Neural cell (in vitro differentiated cells): ENCODE measurements around the gene COX8A.

Experiments used
- EP300 ChIP-seq: fragments of 450-650 bp; conservative IDR thresholded peaks from 2 replicates; pipeline ENCODE4 v1.6.1; 2014; ENCODE audit warnings: antibody characterized with exemption, mild to moderate bottlenecking, moderate library complexity; ENCODE audit not compliant: poor library complexity, severe bottlenecking
- EZH2 ChIP-seq: fragments of 200-600, 300-800 bp; shearing (Covaris generic), sonication (generic); IDR thresholded peaks from 2 replicates; pipeline ENCODE4 v1.6.1; 2014; ENCODE audit warnings: antibody characterized with exemption, low read length, borderline replicate concordance, mild to moderate bottlenecking; ENCODE audit not compliant: insufficient read depth, poor library complexity, severe bottlenecking
- MXI1 ChIP-seq: fragments of 450-650 bp; conservative IDR thresholded peaks from 2 replicates; pipeline ENCODE4 v1.6.1; 2014; ENCODE audit warnings: antibody characterized with exemption, mild to moderate bottlenecking; ENCODE audit not compliant: poor library complexity, severe bottlenecking
- RAD21 ChIP-seq: fragments of 450-650 bp; conservative IDR thresholded peaks from 2 replicates; pipeline ENCODE4 v1.6.1; 2014; ENCODE audit warnings: antibody characterized with exemption, mild to moderate bottlenecking, moderate library complexity
- SMC3 ChIP-seq: fragments of 450-650 bp; conservative IDR thresholded peaks from 2 replicates; pipeline ENCODE4 v1.6.1; 2014; ENCODE audit warnings: antibody characterized with exemption, mild to moderate bottlenecking, moderate library complexity; ENCODE audit not compliant: poor library complexity
- TAF1 ChIP-seq: IDR thresholded peaks from 2 replicates; pipeline ENCODE4 v1.6.1; 2012; ENCODE audit warnings: low read depth
- TF ChIP-seq, protein P1 (sequence below): fragments of 450-650 bp; IDR thresholded peaks from 2 replicates; pipeline ENCODE4 v1.5.1; 2014; ENCODE audit warnings: antibody characterized with exemption, mild to moderate bottlenecking, moderate library complexity; ENCODE audit not compliant: poor library complexity, severe bottlenecking

DNA sequence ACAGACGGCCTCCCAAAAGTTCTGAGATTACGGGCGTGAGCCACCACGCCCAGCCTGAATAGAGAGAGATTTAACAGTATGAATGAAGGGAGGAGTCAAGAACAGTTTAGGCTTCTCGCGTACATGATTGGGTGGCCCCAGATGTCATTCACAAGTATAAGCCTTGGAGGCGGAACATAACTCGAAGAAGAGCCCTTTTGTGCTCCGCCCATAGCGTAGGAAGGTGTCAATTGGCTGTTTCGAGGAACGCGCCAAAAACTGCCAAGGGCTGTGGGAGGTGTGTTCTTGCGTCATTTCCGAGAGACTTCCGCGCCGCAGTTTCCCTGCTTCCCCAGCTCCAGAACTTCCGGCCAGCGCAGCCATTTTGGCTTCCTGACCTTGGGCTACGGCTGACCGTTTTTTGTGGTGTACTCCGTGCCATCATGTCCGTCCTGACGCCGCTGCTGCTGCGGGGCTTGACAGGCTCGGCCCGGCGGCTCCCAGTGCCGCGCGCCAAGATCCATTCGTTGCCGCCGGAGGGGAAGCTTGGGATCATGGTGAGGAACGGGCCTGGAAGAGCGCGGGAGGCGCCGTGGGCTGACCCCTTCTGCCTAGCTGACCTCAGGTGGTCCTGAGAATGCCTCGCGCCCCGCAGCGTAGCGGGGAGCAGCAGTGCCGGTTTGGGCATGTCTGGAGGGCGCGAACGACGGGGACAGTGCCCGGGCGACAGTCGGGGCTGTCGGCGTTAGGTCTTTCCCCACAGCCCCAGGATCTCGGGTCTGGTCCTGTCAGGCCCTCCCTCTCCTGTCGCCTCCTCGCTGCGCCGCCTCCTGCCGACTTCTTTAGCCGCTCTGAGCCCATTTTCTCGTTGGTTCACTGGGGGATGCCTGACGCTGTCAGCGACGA is at the start of gene COX8A:
- peak; percentile 37 for TF ChIP-seq RAD21
- TF ChIP-seq, protein P1, sequence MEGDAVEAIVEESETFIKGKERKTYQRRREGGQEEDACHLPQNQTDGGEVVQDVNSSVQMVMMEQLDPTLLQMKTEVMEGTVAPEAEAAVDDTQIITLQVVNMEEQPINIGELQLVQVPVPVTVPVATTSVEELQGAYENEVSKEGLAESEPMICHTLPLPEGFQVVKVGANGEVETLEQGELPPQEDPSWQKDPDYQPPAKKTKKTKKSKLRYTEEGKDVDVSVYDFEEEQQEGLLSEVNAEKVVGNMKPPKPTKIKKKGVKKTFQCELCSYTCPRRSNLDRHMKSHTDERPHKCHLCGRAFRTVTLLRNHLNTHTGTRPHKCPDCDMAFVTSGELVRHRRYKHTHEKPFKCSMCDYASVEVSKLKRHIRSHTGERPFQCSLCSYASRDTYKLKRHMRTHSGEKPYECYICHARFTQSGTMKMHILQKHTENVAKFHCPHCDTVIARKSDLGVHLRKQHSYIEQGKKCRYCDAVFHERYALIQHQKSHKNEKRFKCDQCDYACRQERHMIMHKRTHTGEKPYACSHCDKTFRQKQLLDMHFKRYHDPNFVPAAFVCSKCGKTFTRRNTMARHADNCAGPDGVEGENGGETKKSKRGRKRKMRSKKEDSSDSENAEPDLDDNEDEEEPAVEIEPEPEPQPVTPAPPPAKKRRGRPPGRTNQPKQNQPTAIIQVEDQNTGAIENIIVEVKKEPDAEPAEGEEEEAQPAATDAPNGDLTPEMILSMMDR = peak; percentile 26
- TF ChIP-seq MXI1 = peak; percentile 69
- TF ChIP-seq TAF1 = peak; percentile 74
- TF ChIP-seq EZH2 = no peak
- TF ChIP-seq EP300 = no peak
- TF ChIP-seq SMC3 = no peak
